HG03175 (cell line): ENCODE measurements around the gene IQSEC3.

ENCODE experiments used
- ATAC-seq: cut with Tn5 transposase; IDR thresholded peaks from one replicate; pipeline ENCODE4 v1.9.1; 2021; ENCODE audit warnings: mild to moderate bottlenecking, moderate library complexity; ENCODE audit not compliant: unreplicated experiment

IQSEC3 gene

GRCh38 chr12:108594-108993 is 42.0 kb downstream of the IQSEC3 start:
- ATAC-seq = no peak

- ATAC-seq = no peak
These were observed 42.9 kb downstream of the IQSEC3 start for GRCh38 chr12:109446-109845.

GRCh38 chr12:109872-110271 is 43.3 kb downstream of the IQSEC3 start:
- no peak for ATAC-seq

GRCh38 chr12:111699-112493 is 45.3 kb downstream of the IQSEC3 start:
- no peak for ATAC-seq

GRCh38 chr12:113347-113746 is 46.8 kb downstream of the IQSEC3 start:
- ATAC-seq = no peak

GRCh38 chr12:114626-115211 is 48.2 kb downstream of the IQSEC3 start:
- no peak for ATAC-seq

GRCh38 chr12:115518-115917 is 49.0 kb downstream of the IQSEC3 start:
- ATAC-seq = no peak

GRCh38 chr12:115960-116915 is 49.7 kb downstream of the IQSEC3 start:
- no peak for ATAC-seq

- ATAC-seq = no peak
These were observed 50.7 kb downstream of the IQSEC3 start for GRCh38 chr12:117311-117710.

- ATAC-seq = no peak
These were observed 51.3 kb downstream of the IQSEC3 start for GRCh38 chr12:117816-118345.

- no peak for ATAC-seq
These were observed 52.0 kb downstream of the IQSEC3 start for GRCh38 chr12:118591-118990.

- no peak for ATAC-seq
These were observed 54.4 kb downstream of the IQSEC3 start for GRCh38 chr12:120951-121350.

- ATAC-seq = no peak
These were observed 55.1 kb downstream of the IQSEC3 start for GRCh38 chr12:121647-122046.

GRCh38 chr12:125075-125474 is 58.5 kb downstream of the IQSEC3 start:
- ATAC-seq = no peak

GRCh38 chr12:125566-125965 is 59.0 kb downstream of the IQSEC3 start:
- no peak for ATAC-seq

GRCh38 chr12:128079-128478 is 61.5 kb downstream of the IQSEC3 start:
- no peak for ATAC-seq

- no peak for ATAC-seq
These were observed 62.4 kb downstream of the IQSEC3 start for GRCh38 chr12:129001-129400.

GRCh38 chr12:130519-130918 is 64.0 kb downstream of the IQSEC3 start:
- no peak for ATAC-seq

- no peak for ATAC-seq
These were observed 64.4 kb downstream of the IQSEC3 start for GRCh38 chr12:131008-131407.

- ATAC-seq = no peak
These were observed 65.3 kb downstream of the IQSEC3 start for GRCh38 chr12:131732-132495.
